NCI-H146 treated with DMSO at 0.1 percent for 48 hours (cell line): ENCODE results near the gene BTK.

Experiments
- DNase-seq: peaks from one replicate; lab custom pipeline; 2025; ENCODE audit not compliant: unreplicated experiment; lab: John Stamatoyannopoulos, UW

BTK gene

DNA sequence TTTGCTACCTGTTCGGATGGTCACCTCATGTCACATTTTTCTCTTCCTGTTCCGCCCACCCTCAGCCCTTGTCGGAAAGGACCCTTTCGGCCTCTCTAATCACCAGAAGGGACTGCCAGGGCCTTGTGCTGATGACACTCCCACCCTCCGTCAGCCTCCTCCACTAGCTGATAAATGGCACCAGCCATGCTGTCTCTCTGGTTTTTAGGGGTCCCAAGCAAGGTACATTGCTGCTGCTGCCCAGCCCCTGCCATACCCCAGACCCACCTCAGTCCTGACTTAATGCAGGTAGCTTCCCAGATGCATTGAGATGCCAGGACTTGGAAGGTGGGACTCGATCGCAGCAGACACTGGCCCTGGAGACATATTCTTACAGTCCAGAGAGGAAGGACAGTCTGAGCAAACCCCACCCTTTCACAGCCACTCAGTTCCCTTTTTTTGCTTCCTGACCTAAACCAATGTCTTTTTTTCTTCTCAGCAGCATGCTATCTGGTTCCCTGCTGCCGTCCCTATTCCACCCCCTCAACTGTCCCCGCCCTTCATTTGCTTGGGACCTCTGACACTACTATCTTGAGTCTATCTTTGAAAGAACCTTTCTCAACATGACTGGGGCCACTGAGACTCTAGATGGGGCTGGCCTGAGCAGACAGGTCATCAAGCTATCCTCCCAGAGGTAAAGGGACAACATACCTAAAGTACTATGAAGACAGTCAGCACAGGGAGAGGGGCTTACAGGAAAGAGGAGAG, at the start of gene BTK:
TSS of gene BTK (minus strand) at position 397 of the 747 bp plus-strand sequence. CDS start 10,907 bp downstream, outside the sequence.
- DNase-seq: no peak

DNA sequence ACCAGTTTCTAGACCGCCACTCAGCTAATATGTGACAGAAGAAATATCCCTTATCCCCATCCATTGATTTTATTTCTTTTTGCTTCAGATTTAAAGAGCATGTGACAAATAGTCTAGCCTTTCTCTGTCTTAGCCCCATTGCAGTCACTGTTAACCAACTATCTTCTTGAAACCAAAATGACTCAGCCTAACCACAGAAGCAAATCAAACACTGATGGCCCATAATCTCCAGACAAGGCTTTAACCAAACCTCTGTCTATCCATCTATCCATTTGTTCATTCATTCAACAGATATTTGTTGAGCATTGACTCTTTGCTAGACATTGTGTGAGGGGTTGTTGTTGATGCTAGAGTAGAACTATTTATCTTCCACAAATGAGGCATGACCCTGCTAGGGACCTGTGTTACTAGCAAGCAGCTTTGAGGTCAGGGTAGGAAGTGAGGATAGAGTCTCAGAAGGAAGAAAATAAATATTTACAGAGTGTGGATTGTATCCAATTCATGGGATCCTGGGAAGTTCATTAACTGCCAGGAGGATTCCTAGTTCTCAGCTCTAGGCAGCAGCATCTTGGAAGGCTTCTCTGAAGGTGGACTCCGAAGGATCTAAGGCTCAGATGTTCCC, 44.6 kb upstream of the BTK start:
- DNase-seq: no peak

DNA sequence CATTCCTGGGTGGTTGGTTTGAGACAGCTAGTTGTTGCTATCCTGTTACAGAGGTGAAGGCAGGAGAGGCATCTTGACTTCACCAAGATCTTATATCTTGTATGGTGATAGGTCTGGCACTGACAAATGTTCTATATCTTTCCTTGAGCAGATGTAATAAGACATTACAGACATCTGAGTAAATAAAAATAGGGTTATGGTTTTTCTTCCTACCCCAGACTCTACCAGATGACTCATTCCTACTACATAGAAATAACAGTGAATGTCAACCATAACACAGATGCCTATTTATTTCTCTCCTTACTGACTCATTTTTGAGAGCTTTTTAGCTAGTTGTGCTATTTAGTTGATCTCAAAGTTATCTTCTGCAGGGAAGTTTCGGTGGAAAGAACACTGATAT, 43.9 kb upstream of the BTK start:
- DNase-seq: no peak

- no peak for DNase-seq
Observed at GRCh38 chrX:101427954-101428353, 42.0 kb upstream of the BTK start.

GRCh38 chrX:101419489-101419888, 33.5 kb upstream of the BTK start:
- no peak for DNase-seq

- peak; percentile 35 for DNase-seq
Observed at GRCh38 chrX:101417981-101418841, 32.2 kb upstream of the BTK start.

GRCh38 chrX:101417190-101417589, 31.2 kb upstream of the BTK start:
- DNase-seq: no peak

DNA sequence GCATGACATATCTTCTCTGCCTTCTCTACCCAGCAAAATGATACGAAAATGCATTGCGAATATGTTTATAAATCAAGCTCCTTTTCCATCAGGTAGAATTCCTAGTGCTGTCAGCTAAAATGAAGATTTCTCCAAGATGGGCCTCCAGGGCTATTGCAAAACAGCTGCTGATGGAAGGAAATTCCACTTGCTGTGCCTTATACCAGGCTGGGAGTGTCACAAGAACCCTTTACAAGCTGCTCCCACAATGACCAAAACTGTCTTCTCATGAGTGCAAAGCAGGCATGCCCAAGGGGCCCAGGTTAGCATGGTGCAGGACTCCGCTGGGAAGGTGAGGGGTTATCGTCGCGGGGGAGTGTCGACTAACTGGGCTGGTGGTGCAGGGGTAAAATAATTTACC, 30.7 kb upstream of the BTK start:
- DNase-seq: no peak

DNA sequence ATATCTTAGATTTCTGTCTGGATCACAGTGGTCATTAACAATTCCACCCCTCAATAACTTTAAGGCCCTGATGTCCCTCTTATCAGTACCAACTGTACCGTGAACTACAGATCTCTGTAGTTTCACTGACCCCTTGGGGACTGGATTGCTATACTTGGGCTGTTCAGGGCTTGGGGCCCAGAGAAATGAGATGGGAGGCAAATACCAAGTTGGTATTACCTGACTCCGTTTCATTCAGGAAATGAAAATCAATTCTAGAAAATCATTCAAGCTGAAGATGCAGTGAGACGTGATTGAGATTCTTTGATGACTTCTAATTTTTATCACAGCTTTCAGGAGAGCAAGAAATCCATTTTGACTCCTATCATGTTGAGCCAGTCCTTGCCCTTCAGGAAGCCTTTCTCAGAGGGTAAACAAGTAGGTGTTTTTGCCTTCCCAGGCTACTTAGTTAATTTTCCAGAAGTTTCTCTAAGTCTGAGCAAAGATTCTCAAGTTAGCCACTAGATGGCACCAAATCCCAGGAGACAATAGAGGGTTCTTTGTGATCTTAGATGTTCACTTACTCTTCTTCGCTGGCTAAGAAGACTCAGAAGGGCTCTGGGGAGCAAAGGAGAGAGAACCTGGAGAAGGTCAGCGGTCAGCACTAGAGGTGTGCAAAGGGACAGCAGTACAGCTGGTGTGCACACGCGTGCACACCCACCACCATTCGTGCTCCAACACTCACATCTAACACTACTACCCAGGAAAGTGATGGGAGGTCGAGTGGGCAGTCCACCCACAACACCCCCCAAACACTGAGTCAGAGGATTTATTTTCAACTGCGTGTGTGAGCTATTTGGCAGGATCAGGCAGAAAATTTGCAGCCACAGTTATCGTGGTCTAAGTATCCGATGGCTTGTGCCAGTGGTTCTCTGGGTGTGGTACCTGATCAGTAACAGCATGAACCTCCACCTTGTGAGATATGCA, 29.5 kb upstream of the BTK start:
- DNase-seq: peak; percentile 32

DNA sequence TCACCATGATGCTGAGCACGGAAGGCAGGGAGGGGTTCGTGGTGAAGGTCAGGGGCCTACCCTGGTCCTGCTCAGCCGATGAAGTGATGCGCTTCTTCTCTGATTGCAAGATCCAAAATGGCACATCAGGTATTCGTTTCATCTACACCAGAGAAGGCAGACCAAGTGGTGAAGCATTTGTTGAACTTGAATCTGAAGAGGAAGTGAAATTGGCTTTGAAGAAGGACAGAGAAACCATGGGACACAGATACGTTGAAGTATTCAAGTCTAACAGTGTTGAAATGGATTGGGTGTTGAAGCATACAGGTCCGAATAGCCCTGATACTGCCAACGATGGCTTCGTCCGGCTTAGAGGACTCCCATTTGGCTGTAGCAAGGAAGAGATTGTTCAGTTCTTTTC, 26.0 kb upstream of the BTK start:
- DNase-seq: no peak

GRCh38 chrX:101410461-101410860, 24.5 kb upstream of the BTK start:
- no peak for DNase-seq

GRCh38 chrX:101409043-101409442, 23.1 kb upstream of the BTK start:
- DNase-seq: no peak

- no peak for DNase-seq
Observed at GRCh38 chrX:101408532-101408841, 22.5 kb upstream of the BTK start.

DNA sequence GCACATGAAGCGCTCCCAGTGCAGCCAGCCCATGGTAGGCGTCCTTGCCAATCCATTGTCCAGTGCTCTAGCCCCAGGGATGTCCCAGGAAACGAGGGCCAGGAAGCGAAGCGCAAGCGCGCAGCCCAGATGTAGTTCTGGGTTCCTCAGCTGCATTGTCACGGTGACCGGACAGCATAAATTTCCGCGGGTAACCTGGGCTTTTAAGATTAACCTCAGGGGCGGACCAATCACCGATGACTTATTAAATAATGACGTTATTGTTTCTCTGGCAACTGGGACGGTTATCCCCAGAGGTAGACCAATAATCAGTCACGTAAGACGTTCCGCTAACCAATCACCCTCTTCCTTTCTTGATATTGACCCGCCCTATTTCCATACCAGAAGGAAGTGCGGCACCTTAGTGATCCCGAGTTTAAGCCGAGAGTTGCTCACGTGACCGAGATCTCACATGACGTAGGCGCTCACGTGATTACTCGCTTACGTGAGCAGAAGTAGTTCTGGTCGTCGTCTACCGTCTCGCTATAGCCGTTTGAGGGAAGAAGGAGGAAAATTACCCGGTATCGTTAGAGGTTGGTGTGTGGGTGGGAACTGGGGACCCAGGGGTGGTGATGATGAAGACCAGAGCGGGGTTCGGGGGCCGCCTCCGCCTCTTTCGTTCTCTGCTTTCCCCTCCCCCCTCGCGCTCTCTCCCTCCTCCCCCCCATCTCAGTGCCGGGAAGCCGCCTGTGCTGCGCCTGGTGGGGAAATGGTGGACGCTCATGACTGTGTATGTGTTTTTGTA, 21.9 kb upstream of the BTK start, which contains the start of the genes GLA and HNRNPH2:
TSS of gene GLA (minus strand) at position 178 of the 784 bp plus-strand sequence. CDS start at position 156, 22 bp downstream.
TSS of gene HNRNPH2 (plus strand) at position 475 of the 784 bp plus-strand sequence. CDS start 3,767 bp downstream, outside the sequence.
- DNase-seq: peak; percentile 95

GRCh38 chrX:101407167-101407747, 21.3 kb upstream of the BTK start:
- no peak for DNase-seq

DNA sequence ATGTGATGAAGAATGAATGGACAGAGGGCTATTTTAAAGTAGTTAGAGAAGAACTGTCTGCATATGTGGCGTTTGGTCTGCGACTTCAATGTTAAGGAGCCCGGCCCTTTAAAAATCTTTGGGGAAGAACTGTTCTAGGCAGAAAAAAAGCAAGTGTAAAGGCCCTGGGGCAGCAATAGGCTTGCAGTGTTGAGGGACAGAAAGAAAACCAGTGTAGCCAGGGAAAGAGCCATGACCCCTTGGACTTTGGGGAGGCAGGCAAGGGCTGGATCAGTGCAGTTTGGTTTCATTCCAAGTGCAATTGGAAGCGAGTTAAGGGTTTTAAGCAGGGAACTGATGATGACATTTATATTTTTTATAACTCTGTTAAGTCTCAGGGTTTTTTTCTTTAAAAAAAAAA, 13.8 kb upstream of the BTK start:
- no peak for DNase-seq

GRCh38 chrX:101398694-101399093, 12.7 kb upstream of the BTK start:
- no peak for DNase-seq

DNA sequence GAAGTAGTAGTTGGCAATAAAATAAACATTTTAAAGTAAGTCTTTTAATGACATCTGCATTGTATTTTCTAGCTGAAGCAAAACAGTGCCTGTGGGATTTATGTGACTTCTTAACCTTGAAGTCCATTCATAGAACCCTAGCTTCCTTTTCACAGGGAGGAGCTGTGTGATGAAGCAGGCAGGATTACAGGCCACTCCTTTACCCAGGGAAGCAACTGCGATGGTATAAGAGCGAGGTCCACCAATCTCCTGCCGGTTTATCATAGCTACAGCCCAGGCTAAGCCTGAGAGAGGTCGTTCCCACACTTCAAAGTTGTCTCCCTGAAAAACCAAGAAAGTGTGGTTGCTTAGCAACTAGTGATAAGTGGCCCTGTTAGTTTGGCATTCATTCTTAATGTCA, 11.8 kb upstream of the BTK start:
- no peak for DNase-seq

GRCh38 chrX:101395789-101396188, 9.8 kb upstream of the BTK start:
- no peak for DNase-seq
